Stimulated activated CD4-positive, alpha-beta T cell treated with anti-CD3 and anti-CD28 coated beads, Interleukin-12 subunit alpha, Interleukin-12 subunit beta, amount 100 ng/mL, for 24 hours (primary cell): ENCODE measurements around the gene PLCL1.

Experiments
- DNase-seq, 2 experiments: peaks; one replicate each; pipeline ENCODE4 v3.0.0-alpha.2; 2020; ENCODE audit warnings: low read depth in 2 of 2

Gene PLCL1

DNA sequence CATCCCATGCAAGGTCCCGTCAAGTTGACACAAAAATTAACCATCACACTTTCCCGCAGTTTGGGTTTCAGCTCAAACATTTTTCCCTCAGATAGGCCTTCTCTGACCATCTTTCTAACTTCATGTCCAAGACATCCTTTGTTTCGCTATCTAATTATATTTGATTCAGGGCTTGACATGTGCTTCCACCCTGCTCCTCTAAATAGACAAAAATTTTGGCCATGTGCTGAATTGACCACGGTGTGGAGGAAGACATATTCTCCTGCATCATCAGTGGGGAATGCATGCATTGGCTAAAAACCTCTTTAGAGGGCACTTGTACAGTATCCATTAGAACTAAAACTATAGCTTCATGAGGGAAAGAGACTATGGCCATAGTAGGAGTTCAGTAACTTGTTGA is 81.2 kb downstream of the PLCL1 start:
- DNase-seq: no peak

DNA sequence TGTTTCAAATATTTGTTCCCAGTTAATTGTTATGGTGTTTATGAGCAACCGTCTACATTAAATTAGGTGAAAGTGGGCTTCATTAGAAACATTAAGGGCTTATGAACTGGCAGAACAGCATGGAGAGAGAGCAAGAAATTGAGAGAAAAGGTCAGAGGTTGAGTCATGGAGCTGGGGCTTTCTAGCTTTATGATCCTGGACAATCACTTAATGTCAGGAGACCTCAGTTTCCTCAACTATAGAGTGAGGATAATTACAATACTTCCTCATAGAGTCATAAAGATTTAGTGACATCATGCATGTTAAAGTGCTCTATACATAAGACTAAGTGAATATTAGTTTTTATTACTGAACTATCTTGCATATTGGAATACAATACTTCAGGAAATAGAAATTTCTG is 83.9 kb downstream of the PLCL1 start:
- DNase-seq: no peak

DNA sequence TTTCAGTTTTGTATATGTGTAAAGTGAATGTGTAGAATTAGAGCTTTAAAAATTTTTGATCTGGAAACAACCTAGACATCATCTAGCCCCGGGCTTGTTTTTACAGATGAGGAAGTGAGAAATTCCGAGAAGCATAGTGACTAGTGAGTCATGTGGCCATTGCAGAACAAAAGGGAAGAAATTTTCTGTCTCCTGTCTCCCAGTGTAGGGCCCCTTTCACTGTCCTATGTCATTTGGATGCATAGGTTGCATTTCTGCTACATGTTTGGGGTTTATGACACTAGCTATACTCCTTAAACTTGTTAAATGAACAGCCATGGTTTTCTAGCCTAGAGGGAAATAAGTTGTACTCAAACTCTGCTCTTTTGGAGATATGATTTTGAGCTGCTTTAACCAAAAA is 84.6 kb downstream of the PLCL1 start:
- DNase-seq: no peak

DNA sequence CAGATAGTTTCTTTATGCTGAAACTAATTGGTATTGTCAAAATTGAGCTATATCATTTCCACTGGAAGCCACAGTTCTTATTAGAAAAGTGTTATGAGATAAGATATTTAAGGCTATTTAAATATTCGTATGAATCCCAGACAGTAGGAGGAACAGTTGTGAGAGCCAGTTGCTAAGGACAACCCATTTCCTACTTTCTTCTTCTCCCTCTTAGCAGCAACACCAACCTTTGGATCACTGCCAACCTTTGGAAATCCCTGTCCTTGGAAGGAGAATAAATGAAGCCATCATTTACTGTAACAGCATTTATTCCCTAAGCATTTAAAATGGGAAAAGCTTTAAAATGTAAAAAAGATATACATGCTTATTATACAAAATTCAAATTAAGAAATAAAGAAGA is 85.8 kb downstream of the PLCL1 start:
- DNase-seq: no peak

DNA sequence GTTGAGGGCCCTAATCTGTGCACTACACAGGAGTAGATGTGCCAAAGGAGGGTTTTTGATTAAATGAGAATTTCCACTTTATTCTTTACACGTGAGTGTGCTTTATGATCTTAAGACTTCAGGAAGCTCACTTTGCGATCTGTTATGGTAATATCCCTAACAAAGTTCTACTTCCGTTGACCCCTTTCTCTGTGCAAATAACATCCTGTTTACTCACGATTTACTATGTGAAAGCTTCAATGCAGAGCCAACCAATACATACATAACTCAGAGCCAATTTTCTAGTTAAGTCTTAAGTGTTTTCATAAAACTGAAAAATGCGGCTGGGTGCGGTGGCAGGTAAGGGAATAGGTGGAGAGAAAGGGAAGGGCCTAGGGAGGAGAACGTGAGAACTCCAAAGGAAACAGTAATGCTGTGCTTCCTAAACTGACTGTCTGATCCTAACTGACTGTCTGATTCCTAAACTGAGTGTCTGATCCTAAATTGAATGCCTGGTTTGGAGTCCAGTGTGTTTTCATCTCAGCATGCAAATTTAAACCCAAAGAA is 87.6 kb downstream of the PLCL1 start:
- DNase-seq: no peak

DNA sequence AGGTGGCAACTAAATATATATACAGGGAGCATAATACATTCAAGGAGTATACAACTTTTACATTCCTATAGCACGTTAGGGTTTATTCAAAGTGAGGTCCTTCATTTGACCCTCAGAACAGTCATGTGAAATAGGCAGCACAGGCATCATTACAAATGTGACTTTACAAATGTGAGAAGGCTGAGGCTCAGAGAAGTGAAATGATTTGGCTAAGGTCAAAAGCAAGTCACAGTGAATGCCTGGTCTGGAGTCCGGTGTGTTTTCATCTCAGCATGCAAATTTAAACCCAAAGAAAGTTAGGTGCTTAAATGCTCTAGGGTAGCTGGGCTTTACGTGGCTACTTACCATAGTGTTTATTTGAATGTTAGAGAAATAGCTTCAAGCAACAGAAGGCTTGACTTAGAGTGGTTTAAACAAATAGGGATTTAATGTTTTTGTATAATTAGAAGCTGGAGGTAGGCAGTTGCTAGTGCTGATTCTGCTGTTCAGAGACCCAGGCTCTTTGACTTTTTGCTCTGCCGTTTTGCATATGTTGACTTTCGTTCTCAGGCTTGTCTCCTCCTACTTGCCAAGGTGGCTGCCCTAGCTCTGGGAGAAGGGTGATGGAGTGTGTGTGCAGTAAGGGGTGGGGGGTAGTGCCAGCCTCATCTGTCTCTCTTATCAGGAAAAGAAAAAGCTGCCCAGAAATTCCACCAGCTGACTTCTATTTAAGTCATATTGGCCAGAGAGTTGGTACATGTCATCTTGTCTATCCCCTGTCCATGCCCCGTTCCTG is 89.2 kb downstream of the PLCL1 start:
- DNase-seq: no peak

DNA sequence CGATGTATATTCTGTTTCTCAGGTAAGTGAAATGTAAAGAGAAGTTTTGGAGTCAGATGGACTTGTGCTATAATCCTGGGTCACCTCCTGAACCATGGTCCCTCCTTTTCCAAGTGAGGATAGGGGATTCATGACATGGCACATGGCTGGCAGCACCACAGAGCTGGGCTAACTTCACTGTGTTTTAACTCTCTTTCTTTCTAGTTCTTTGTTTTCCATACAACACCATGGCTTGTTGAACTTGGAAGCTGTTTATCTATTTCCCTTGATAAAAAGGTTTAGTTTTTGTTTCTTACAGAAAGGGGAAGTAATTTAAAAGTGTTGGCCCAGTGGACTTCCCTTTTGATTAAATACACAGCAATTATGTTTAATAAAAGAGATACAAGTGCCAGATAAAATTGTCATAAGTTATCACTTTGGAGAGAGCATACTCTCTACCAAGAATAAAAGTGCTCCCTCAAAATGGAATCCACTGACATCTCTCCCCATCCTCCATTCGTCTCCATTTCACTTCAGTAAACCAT is 90.4 kb downstream of the PLCL1 start:
- no peak for DNase-seq

DNA sequence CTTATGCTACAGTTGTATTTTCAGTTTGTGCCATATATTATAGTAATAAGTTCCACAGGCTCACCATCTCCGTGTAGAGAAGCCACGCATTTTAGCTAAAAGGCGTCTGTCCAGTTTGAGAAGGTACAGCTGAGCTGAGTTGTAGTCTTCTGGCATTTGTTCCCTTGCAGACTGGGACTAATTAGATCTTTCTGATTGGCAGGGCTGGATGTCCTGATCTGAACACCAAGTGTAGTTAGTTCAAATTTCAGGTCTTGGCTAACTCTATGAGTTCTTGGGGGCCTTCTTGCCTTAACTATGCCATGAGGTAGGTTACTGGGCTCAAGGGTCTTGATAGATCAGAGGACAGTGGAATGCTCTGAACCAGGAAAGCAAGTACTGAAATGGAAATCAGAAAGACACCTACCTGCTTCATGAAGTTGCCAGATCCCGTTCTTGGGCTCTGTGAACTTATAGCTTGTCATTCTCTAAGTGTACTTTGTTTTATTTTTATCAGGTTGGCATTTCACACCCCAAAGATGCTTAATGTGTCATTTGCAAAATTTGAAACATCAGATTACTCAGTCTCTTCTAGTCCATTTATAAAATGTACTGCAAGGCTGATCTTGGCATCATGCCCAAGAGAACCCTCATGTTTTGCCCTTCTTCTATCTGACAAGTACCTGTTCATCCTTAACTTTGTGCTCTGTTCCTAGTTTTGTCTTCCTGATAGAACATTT is 93.7 kb downstream of the PLCL1 start:
- DNase-seq: no peak

DNA sequence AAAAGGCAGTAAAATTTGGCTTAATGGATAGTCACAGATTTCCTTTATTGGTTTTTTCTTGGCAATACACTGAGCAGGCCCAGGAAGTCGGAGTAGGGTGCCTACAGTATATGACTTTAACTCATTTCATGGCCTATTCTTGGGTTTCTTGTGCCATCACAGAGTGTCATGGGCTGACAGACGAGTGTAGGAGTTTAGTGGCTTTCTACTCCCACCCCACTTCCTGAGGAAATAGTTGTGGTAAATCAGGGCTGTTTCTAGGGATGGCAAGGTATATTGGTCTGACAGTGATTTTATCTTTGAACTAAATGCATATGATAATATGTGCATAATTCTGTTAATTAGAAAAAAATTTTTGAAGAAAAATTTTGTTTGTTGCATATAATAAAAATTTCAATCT is 100.1 kb downstream of the PLCL1 start:
- no peak for DNase-seq

DNA sequence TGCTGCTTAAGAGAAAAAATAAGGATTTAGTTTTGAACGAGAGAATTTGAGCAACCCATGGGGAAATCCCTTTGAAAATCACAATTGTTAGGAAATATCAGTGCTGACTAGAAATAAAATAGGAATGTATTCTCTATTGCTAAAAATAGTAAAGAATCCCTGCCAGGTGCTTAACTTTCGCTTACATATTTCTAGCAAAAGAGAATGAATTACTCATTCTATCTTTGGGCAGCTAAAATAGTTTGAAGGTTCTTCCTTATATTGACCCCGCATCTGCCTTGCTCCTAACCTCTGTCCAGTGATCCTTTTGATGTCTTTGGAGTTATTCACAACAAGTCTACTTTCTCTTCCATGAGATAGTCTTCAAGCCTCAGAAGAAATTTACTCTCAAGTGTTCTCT is 103.8 kb downstream of the PLCL1 start:
- no peak for DNase-seq

DNA sequence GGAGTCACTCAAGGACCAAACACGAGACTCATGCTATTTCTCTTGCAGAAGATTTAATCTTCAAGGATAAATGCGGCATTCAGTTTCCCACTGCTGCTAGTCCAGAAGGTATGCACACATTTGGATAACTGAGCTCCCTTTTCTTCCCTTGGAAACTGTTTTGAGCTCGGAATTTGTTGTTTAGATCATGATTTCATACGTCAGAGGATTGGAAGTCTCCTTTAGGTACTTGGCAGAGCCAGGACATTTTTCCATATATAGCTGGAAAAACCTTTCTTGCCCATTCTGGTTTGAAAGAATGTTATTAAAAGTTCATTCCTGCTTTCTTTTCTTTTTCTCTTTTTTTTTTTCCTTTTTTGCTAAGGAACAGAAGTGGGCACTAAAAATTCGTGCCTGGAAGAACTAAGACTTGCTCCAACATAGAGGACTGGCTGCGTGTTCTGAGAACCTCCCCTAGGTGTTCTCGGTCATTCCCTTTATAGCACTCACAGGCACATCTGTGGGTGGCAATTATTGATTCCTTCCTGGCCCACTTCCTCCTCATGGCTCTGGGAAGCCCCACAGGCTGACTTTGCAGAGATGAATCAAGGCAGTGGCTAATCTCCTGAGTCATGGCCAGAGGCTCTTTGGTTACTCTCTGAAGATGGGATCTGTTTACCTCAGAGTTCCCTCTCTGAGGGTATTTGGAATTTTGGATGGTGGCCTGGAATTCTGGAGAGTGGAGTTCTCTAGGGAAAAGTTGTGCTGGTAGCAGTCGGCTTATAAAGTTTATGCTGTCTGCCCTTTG is 104.8 kb downstream of the PLCL1 start:
- no peak for DNase-seq

DNA sequence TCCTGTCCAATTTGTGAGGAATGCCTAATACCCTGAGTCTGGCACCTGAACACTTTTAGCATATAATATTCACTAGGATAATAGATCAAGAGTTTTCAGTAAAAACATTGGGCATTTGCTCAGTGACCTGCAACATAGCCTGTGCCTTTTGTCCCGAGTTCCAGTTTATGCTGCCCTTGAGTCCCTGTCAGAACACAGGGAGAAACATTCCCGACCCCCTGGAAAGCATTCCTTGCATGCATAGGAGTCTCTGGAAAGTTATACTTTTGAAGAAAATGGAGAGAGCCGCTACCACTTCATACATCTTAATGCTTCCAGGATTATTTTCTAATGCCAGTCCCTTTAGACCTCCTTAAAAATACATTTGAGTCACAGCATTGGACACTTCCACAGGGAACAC is 107.3 kb downstream of the PLCL1 start:
- no peak for DNase-seq

DNA sequence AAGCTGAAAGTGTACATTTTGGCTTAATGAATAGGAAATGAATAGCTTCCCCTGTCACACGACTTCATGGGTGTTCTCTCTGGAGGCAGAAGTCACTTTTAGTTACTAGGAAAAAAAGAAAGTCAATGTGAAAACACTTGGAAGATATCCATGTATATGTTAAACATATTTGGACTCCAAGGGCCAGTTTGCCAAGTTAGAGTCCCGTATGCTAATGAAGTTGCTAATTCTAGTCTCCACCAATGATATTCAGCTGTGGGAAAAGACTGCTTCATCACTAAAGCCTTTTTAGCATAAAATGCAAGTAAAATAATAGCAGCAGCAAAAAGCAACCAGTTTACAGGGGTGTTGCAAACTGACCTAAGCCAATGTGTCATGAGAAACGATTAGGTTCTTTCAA is 108.7 kb downstream of the PLCL1 start:
- no peak for DNase-seq

DNA sequence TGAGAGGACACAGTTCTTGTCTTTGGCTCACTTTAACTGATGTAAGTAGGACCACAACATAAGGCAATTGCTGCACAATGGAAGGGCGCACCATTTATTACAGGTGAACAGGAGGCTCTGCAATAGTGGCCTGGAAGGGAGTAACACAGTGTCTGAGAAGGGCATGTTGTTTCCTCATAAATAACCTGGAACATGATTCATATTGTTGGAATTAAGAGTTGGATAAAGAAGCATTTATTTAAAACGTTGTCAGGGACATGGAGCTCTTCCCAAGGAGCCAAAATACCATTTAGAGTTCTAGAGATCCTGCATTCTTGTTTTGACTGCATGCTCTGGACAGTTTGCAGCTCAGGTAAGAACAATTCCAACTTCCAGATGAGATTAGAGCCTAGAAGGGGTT is 110.4 kb downstream of the PLCL1 start:
- no peak for DNase-seq

DNA sequence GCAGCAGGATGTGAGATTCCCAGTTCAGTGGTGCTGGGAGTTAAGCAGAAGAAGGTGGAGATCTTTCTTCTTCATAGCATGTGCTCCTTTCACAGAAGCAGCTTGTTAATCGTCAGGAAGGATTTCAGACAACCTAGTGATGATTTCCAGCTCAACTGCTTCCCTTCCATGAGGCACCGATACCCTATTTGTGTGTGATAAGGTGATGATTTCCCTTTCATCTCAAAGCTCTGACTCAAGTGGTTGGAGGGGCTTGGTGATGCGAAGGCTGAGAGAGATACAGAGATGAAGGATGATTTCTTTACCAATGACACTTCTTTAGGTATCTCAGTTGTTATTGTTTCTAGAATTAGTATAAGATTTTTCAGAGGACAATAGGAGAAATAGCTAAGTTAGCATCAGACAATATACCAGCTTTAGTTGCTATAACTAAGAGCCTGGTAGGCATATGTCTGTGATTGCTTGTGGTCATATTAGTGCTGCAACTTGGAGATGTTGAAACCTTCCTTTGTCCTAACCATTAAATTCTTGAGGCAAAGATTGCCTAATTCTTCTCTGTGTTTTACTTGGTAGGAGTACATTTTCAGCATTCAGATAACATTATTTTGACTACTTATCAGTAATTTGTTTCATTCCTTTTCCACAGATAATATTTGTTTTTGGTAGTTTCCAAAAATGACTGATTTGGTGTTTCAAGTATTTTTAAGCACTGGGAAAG is 111.3 kb downstream of the PLCL1 start:
- DNase-seq: no peak

DNA sequence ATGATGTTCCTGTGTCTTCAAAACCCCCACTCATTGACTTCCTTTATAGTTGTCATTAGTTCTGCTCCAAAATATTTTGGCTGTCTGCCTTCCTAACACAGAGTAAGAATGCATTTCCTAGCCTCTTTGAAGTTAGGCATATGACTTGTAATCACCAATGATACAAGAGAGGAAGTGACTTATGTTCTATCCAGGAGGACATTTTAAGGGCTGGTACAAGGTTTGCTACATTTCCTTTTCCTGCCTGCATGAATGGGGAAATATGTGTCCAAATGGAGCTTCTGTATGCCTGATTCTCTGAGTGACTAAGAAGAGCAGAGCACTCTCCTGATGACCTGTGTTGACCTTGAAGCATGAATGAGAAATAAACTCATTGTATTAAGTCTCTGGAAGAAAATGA is 115.1 kb downstream of the PLCL1 start:
- DNase-seq: no peak

DNA sequence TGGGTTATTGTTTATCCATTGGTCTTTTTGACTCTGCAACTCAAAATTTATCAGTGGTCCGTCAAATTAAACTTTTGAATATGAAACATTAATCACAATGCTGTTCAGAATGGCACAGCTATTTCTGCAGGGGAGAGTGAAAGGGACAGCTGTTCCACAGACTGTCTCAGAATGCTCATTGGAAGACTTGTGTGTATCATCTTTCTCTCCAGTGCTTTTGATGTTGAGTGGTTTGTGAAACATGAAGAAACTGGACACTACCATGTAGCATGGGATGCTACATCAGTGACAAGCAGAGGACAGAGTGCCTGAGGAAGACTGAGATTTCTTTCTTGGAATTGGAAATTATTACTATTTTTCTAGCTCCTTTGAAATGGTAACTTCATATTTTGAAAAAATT is 115.7 kb downstream of the PLCL1 start:
- no peak for DNase-seq

DNA sequence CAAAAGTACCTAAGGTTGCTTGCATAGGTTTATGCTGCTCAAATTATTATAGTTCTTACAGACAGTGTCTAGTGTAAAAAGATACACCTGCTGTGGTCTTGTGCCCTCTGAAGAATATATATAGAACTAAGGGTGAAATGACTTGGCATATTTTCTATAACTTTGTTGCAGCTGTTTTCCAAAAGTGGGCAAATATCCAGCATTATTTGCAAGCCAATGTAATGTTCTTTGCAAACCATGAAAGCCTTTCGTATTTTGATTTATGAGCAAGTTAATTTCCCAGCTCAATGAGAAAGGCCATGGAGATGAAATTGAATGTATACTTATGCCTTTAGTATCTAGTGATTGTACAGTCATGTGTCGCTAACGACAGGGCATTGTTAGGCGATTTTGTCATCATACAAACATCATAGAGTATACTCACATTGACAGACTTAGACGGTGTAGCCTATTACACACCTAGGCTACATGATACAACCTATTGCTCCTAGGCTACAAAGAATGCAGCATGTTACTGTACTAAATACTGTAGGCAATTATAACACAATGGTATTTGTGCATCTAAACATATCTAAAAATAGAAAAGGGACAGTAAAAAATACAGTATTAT is 116.3 kb downstream of the PLCL1 start:
- DNase-seq: no peak

DNA sequence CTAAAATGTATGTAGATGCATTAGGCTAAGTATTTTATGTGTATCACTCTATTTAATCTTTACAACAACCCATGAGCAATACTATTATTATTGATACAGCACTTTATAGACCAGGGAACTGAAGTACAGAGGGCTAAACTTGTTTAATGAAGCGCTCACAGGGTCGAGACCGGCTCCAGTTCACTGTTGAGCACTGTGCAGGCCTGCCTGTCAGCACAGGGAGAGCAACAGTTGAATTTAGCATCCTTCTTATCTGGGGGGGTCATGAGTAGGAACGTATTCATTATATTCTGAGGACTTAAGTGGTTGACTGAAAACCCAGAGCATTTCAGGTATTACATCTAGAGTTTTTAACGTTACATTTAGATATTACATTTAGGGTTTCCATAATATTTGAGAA is 120.1 kb downstream of the PLCL1 start:
- no peak for DNase-seq

DNA sequence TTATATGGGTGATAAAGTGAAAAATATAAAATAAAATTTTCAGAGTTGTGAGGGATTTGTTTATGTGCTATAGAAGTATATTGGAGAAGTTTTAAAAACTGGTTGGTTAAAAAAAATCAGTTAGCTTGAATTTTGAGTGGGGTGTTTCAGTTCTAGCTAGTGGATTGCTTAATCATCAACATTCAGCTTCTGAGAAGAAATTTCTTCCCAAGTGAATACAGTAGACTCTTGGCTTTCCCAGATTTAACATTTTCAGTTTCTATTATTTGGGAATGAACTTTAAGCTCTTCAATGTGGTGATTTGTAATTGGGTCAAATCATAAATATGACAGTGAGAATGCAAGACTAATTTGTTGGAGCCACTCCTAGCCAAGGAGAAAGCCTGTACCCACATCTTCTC is 120.8 kb downstream of the PLCL1 start:
- DNase-seq: no peak

DNA sequence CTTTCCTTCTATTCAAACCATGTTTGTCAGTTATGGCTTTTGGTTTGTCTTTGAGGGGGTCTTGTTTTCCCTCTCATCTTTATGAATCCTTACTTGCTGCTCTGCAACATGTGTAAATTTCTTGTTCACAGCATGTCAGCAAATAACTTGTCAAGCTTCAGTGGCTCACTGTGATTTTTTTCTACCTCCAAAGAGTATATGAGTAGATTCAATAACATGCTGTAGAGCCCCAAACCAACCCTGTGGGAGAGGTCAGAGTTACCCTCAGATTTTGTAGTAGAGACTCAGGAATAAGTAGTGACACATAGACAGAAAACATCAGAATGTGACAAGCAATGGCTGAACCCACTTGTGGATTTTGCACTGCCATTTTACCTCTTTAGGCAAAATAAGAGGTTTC is 121.6 kb downstream of the PLCL1 start:
- DNase-seq: no peak
